Chondrocyte (in vitro differentiated cells): ENCODE data around the gene LPCAT4. TPM values are rescaled to one million over a fixed set of nuclear protein-coding genes. Genes with fewer than 3 reads are reported as not detected.
A peak's percentile ranks its signal among the peaks of the same experiment; 100 is the strongest.
"Not testable (repeated sequence)": the region's sequence is repeated elsewhere in the genome, so short reads cannot be mapped to it uniquely, and the experiment has no call there.

Experiments
- DNase-seq: peaks from one replicate; pipeline ENCODE4 v3.0.0; 2021; ENCODE audit warnings: mixed read lengths, low spot score
- H3K27ac Mint-ChIP-seq: one replicate; pipeline ENCODE4 v1.8.0; 2021; ENCODE audit warnings: mild to moderate bottlenecking, moderate library complexity, mixed read lengths; ENCODE audit not compliant: unreplicated experiment
- H3K27me3 Mint-ChIP-seq: 2 replicates; pipeline ENCODE4 v1.8.0; 2021; ENCODE audit warnings: low read depth, mixed read lengths
- H3K36me3 Mint-ChIP-seq: 2 replicates; pipeline ENCODE4 v1.8.0; 2021; ENCODE audit warnings: low read depth, mixed read lengths
- H3K4me1 Mint-ChIP-seq: 2 replicates; pipeline ENCODE4 v1.8.0; 2021; ENCODE audit warnings: low read depth, mild to moderate bottlenecking, mixed read lengths
- H3K4me3 Mint-ChIP-seq: one replicate; pipeline ENCODE4 v1.8.0; 2021; ENCODE audit warnings: mild to moderate bottlenecking, moderate library complexity, mixed read lengths; ENCODE audit not compliant: unreplicated experiment
- H3K9me3 Mint-ChIP-seq: 2 replicates; pipeline ENCODE4 v1.8.0; 2021; ENCODE audit warnings: low read depth, mixed read lengths
- CTCF ChIP-seq: fragments of 200-600 bp; sonication (generic); IDR thresholded peaks from 2 replicates; pipeline ENCODE4 v1.5.0; 2021; ENCODE audit warnings: antibody characterized with exemption, mild to moderate bottlenecking, moderate library complexity
- long read RNA-seq: library from polyadenylated mRNA; stranded (forward); transcript quantifications from one replicate; pipeline ENCODE4 v2.0.0, GENCODE V29; 2021
- total RNA-seq: library from RNA; stranded (reverse); gene quantifications from 3 replicates; pipeline ENCODE4 v1.2.1, GENCODE V29; 2021

LPCAT4 gene
- total RNA-seq: 30.4 to 36.1 TPM (median 32.1 TPM) in 3 replicates
- long read RNA-seq, partial matches to known transcripts: 5 of 11 reads
- long read RNA-seq, other reads (novel, unspliced or antisense): 3 of 11 reads

GRCh38 chr15:34367101-34368081 is at the start of gene LPCAT4:
LPCAT4 (minus strand) TSS chr15:34367196; CDS start chr15:34367100, 96 bp downstream.
- DNase-seq: peak; percentile 95
- Mint-ChIP-seq H3K27me3 (no peaks in the 10 kb centered on the region), H3K27ac (peak within 1 kb of the TSS; percentile 88), H3K36me3 (peaks cover 5% of the 10 kb centered on the region), H3K4me3 (peak within 1 kb of the TSS; percentile 97), H3K4me1 (peaks cover 28% of the 10 kb centered on the region), H3K9me3 (no peaks in the 10 kb centered on the region)
- TF ChIP-seq CTCF: peak; percentile 99

- not testable (repeated sequence) for H3K27me3 Mint-ChIP-seq, H3K27ac Mint-ChIP-seq, H3K36me3 Mint-ChIP-seq, DNase-seq, H3K4me3 Mint-ChIP-seq, H3K4me1 Mint-ChIP-seq, H3K9me3 Mint-ChIP-seq
Observed at GRCh38 chr15:34409511-34409910, 42.5 kb upstream of the LPCAT4 start.

GRCh38 chr15:34408973-34409372 is 42.0 kb upstream of the LPCAT4 start:
- H3K4me1 Mint-ChIP-seq: not testable (repeated sequence)

GRCh38 chr15:34403899-34404298 is 36.9 kb upstream of the LPCAT4 start:
- H3K9me3 Mint-ChIP-seq, H3K36me3 Mint-ChIP-seq, H3K4me1 Mint-ChIP-seq, H3K27ac Mint-ChIP-seq, H3K4me3 Mint-ChIP-seq, DNase-seq, H3K27me3 Mint-ChIP-seq: not testable (repeated sequence)

More at GRCh38 chr15:34408973-34409372, 42.0 kb upstream of the LPCAT4 start:
- not testable (repeated sequence) for H3K36me3 Mint-ChIP-seq, H3K9me3 Mint-ChIP-seq, DNase-seq, H3K4me3 Mint-ChIP-seq, H3K27me3 Mint-ChIP-seq, H3K27ac Mint-ChIP-seq

- H3K27ac Mint-ChIP-seq, H3K9me3 Mint-ChIP-seq, H3K27me3 Mint-ChIP-seq, H3K36me3 Mint-ChIP-seq, DNase-seq, H3K4me1 Mint-ChIP-seq, H3K4me3 Mint-ChIP-seq: not testable (repeated sequence)
Observed at GRCh38 chr15:34403160-34403598, 36.2 kb upstream of the LPCAT4 start.

GRCh38 chr15:34397637-34398259 is 30.8 kb upstream of the LPCAT4 start:
- H3K36me3 Mint-ChIP-seq, H3K27ac Mint-ChIP-seq, H3K27me3 Mint-ChIP-seq, H3K4me1 Mint-ChIP-seq, DNase-seq, H3K4me3 Mint-ChIP-seq, H3K9me3 Mint-ChIP-seq: not testable (repeated sequence)

- not testable (repeated sequence) for H3K36me3 Mint-ChIP-seq, H3K27ac Mint-ChIP-seq, H3K27me3 Mint-ChIP-seq, H3K9me3 Mint-ChIP-seq, H3K4me3 Mint-ChIP-seq, DNase-seq, H3K4me1 Mint-ChIP-seq
Observed at GRCh38 chr15:34392981-34393380, 26.0 kb upstream of the LPCAT4 start.

- not testable (repeated sequence) for H3K4me1 Mint-ChIP-seq, DNase-seq, H3K27me3 Mint-ChIP-seq, H3K36me3 Mint-ChIP-seq, H3K9me3 Mint-ChIP-seq, H3K27ac Mint-ChIP-seq, H3K4me3 Mint-ChIP-seq
Observed at GRCh38 chr15:34389594-34390086, 22.6 kb upstream of the LPCAT4 start.

GRCh38 chr15:34381829-34382521 is 15.0 kb upstream of the LPCAT4 start:
- H3K27me3 Mint-ChIP-seq, H3K9me3 Mint-ChIP-seq, H3K27ac Mint-ChIP-seq, H3K4me1 Mint-ChIP-seq, DNase-seq, H3K36me3 Mint-ChIP-seq, H3K4me3 Mint-ChIP-seq: not testable (repeated sequence)

- H3K27me3 Mint-ChIP-seq, H3K27ac Mint-ChIP-seq: not testable (repeated sequence)
Observed at GRCh38 chr15:34380491-34380890, 13.5 kb upstream of the LPCAT4 start.

More at GRCh38 chr15:34380491-34380890, 13.5 kb upstream of the LPCAT4 start:
- not testable (repeated sequence) for DNase-seq, H3K9me3 Mint-ChIP-seq, H3K4me1 Mint-ChIP-seq, H3K4me3 Mint-ChIP-seq, H3K36me3 Mint-ChIP-seq
